ENCODE measurements around the gene ZNHIT2.

The ZNHIT2 gene

GRCh38 chr11:65124480-65125196 is 7.1 kb upstream of the ZNHIT2 start:
- Histone ChIP-seq H3K27me3 (ENCODE audit: control insufficient read depth, low read length) (no peaks in the 10 kb centered on the region), H3K4me2 (ENCODE audit: low read length) (peak overlapping the region; percentile 86; the same call in 1 of the 2 replicates), H3K79me2 (ENCODE audit: control insufficient read depth, low read length) (peaks cover 60% of the 10 kb centered on the region), H3K4me3 (ENCODE audit: low read length) (no peak overlapping the region), H3K4me1 (ENCODE audit: control insufficient read depth, low read length) (peaks cover 42% of the 10 kb centered on the region), H3K36me3 (ENCODE audit: control insufficient read depth, low read length) (peaks cover 91% of the 10 kb centered on the region), H3F3A (ENCODE audit: control insufficient read depth, insufficient read depth) (peaks cover 64% of the 10 kb centered on the region), H3K27ac (ENCODE audit: low read depth, low read length) (peak overlapping the region; percentile 15; the same call in 1 of the 2 replicates), H3K9me2 (replicated peaks; ENCODE audit: control insufficient read depth, low read length) (no peaks in the 10 kb centered on the region), H3K9me3 (ENCODE audit: control insufficient read depth, insufficient read depth, low read length) (no peaks in the 10 kb centered on the region), H4K20me1 (ENCODE audit: control insufficient read depth, insufficient read depth, low read depth, low read length) (peaks cover 9% of the 10 kb centered on the region; the same call in 1 of the 2 replicates)
- TF ChIP-seq, protein P1, sequence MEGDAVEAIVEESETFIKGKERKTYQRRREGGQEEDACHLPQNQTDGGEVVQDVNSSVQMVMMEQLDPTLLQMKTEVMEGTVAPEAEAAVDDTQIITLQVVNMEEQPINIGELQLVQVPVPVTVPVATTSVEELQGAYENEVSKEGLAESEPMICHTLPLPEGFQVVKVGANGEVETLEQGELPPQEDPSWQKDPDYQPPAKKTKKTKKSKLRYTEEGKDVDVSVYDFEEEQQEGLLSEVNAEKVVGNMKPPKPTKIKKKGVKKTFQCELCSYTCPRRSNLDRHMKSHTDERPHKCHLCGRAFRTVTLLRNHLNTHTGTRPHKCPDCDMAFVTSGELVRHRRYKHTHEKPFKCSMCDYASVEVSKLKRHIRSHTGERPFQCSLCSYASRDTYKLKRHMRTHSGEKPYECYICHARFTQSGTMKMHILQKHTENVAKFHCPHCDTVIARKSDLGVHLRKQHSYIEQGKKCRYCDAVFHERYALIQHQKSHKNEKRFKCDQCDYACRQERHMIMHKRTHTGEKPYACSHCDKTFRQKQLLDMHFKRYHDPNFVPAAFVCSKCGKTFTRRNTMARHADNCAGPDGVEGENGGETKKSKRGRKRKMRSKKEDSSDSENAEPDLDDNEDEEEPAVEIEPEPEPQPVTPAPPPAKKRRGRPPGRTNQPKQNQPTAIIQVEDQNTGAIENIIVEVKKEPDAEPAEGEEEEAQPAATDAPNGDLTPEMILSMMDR (IDR thresholded peaks at IDR 0.05; ENCODE audit: low read depth, low read length, poor library complexity, severe bottlenecking), result no peak

- H3K9me3 ChIP-seq (ENCODE audit: control insufficient read depth, insufficient read depth, low read length), result no peaks in the 10 kb centered on the region
- peak within 1 kb of the TSS; percentile 100 for H3K4me3 ChIP-seq (ENCODE audit: low read length)
- peaks cover 3% of the 10 kb centered on the region; the same call in 1 of the 2 replicates for H4K20me1 ChIP-seq (ENCODE audit: control insufficient read depth, insufficient read depth, low read depth, low read length)
- H3K79me2 ChIP-seq (ENCODE audit: control insufficient read depth, low read length), result peaks cover 65% of the 10 kb centered on the region
- peak within 1 kb of the TSS; percentile 86 for H3K4me2 ChIP-seq (ENCODE audit: low read length)
- H3F3A ChIP-seq (ENCODE audit: control insufficient read depth, insufficient read depth), result peaks cover 56% of the 10 kb centered on the region
- H3K4me1 ChIP-seq (ENCODE audit: control insufficient read depth, low read length), result peaks cover 50% of the 10 kb centered on the region
- H3K27ac ChIP-seq (ENCODE audit: low read depth, low read length), result peak within 1 kb of the TSS; percentile 86
- no peaks in the 10 kb centered on the region for H3K27me3 ChIP-seq (ENCODE audit: control insufficient read depth, low read length)
- TF ChIP-seq, protein P1 (IDR thresholded peaks at IDR 0.05; ENCODE audit: low read depth, low read length, poor library complexity, severe bottlenecking), result no peak
- TF ChIP-seq EZH2phosphoT487 (IDR thresholded peaks at IDR 0.05; ENCODE audit: borderline replicate concordance, low read length), result no peak
- H3K9me2 ChIP-seq (replicated peaks; ENCODE audit: control insufficient read depth, low read length), result no peaks in the 10 kb centered on the region
- H3K36me3 ChIP-seq (ENCODE audit: control insufficient read depth, low read length), result peaks cover 85% of the 10 kb centered on the region
These were observed 4.6 kb upstream of the ZNHIT2 start, which contains the start of the genes FAU and MRPL49 for GRCh38 chr11:65121865-65122696. Gene FAU (minus strand): TSS chr11:65122134. CDS start chr11:65121813, 321 bp downstream. Gene MRPL49 (plus strand): TSS chr11:65122321. CDS start chr11:65122347, 26 bp downstream.

DNA sequence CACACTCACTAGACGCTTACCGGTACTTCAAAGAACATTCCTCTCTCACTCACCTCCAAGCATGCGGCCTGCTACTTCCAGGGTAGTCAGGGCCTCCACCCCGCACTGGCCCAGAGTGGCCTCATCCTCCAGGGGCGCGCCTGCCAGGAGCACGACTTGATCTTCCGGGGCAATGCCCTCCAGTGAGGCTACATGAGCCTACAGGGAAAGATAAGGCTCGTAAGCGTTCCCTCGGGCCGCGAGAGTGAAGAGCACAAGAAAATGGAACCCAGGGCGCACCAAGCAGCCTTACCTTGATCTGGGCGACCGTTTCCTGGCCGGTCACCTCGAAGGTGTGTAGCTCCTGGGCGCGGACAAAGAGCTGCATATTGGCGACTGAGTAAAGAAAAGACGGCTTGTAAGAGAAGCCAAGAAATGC is 4.0 kb upstream of the ZNHIT2 start:
- Histone ChIP-seq H3K9me2 (replicated peaks; ENCODE audit: control insufficient read depth, low read length) (no peaks in the 10 kb centered on the region), H3K9me3 (ENCODE audit: control insufficient read depth, insufficient read depth, low read length) (no peaks in the 10 kb centered on the region), H3K79me2 (ENCODE audit: control insufficient read depth, low read length) (peaks cover 71% of the 10 kb centered on the region), H3K4me2 (ENCODE audit: low read length) (peak overlapping the region; percentile 86), H4K20me1 (ENCODE audit: control insufficient read depth, insufficient read depth, low read depth, low read length) (peaks cover 3% of the 10 kb centered on the region; the same call in 1 of the 2 replicates), H3K27ac (ENCODE audit: low read depth, low read length) (peak overlapping the region; percentile 86), H3K4me1 (ENCODE audit: control insufficient read depth, low read length) (peaks cover 56% of the 10 kb centered on the region), H3K4me3 (ENCODE audit: low read length) (peak overlapping the region; percentile 100), H3F3A (ENCODE audit: control insufficient read depth, insufficient read depth) (peaks cover 50% of the 10 kb centered on the region), H3K36me3 (ENCODE audit: control insufficient read depth, low read length) (peaks cover 85% of the 10 kb centered on the region), H3K27me3 (ENCODE audit: control insufficient read depth, low read length) (no peaks in the 10 kb centered on the region)
- no peak for TF ChIP-seq EZH2phosphoT487 (IDR thresholded peaks at IDR 0.05; ENCODE audit: borderline replicate concordance, low read length)
- TF ChIP-seq, protein P1 (IDR thresholded peaks at IDR 0.05; ENCODE audit: low read depth, low read length, poor library complexity, severe bottlenecking), result no peak
